HepG2 (cell line): ENCODE results near the gene TOMM20. TPM values are rescaled to one million over a fixed set of nuclear protein-coding genes. Genes with fewer than 3 reads are reported as not detected.

Source experiments
- AGO1 ChIP-seq: fragments of 200-400 bp; formaldehyde crosslinking; IDR thresholded peaks from 2 replicates; pipeline ENCODE4 v1.6.1; 2017; ENCODE audit warnings: mild to moderate bottlenecking, low read depth, low read length, moderate library complexity; ENCODE audit not compliant: poor library complexity, severe bottlenecking
- ELK4 ChIP-seq: sonication (generic); formaldehyde crosslinking; IDR thresholded peaks from 2 replicates; pipeline ENCODE4 v1.9.0; 2021; ENCODE audit warnings: missing genetic modification reagents, borderline replicate concordance
- EZH2 ChIP-seq: conservative IDR thresholded peaks from 2 replicates; pipeline ENCODE4 v1.6.1; 2012; ENCODE audit warnings: mild to moderate bottlenecking, low read depth, low read length, moderate library complexity
- HIC2 ChIP-seq: sonication (generic); formaldehyde crosslinking; IDR thresholded peaks from 2 replicates; pipeline ENCODE4 v1.9.0; 2022; ENCODE audit warnings: low read depth, missing genetic modification reagents
- HMG20A ChIP-seq: IDR thresholded peaks from 2 replicates; pipeline ENCODE4 v1.6.1; 2016; ENCODE audit warnings: borderline replicate concordance
- KDM1A ChIP-seq: IDR thresholded peaks from 2 replicates; pipeline ENCODE4 v1.6.1; 2016; ENCODE audit warnings: missing compliant biosample characterization
- PRMT3 ChIP-seq: sonication (generic); formaldehyde crosslinking; IDR thresholded peaks from 2 replicates; pipeline ENCODE4 v1.8.1; 2022; ENCODE audit warnings: low read depth, mild to moderate bottlenecking, moderate library complexity, missing genetic modification reagents, borderline replicate concordance
- REST ChIP-seq, 2 experiments: IDR thresholded peaks; 2 replicates each; pipeline ENCODE4 v1.6.1; 2011 to 2012; ENCODE audit warnings: low read length in 2 of 2, borderline replicate concordance in 1 of 2, low read depth in 1 of 2, mild to moderate bottlenecking in 1 of 2, moderate library complexity in 1 of 2
- ZBTB3 ChIP-seq: sonication (generic); formaldehyde crosslinking; IDR thresholded peaks from 2 replicates; pipeline ENCODE4 v1.4.0; 2020; ENCODE audit warnings: low read depth, mild to moderate bottlenecking, moderate library complexity, missing genetic modification reagents, borderline replicate concordance
- ZNF10 ChIP-seq: sonication (generic); formaldehyde crosslinking; IDR thresholded peaks from 2 replicates; pipeline ENCODE4 v1.4.0; 2020; ENCODE audit warnings: mild to moderate bottlenecking, low read depth, missing genetic modification reagents, borderline replicate concordance
- ZNF143 ChIP-seq: sonication (generic); formaldehyde crosslinking; IDR thresholded peaks from 2 replicates; pipeline ENCODE4 v1.4.0; 2020; ENCODE audit warnings: missing genetic modification reagents
- ZNF24 ChIP-seq: fragments of 450-650 bp; IDR thresholded peaks from 2 replicates; pipeline ENCODE4 v1.6.1; 2017; ENCODE audit warnings: antibody characterized with exemption, mild to moderate bottlenecking
- ZNF44 ChIP-seq: sonication (generic); formaldehyde crosslinking; IDR thresholded peaks from 2 replicates; pipeline ENCODE4 v1.5.1; 2020; ENCODE audit warnings: mild to moderate bottlenecking, missing genetic modification reagents
- ZNF609 ChIP-seq: sonication (generic); formaldehyde crosslinking; IDR thresholded peaks from 2 replicates; pipeline ENCODE4 v1.4.0; 2020; ENCODE audit warnings: mild to moderate bottlenecking, missing genetic modification reagents, borderline replicate concordance
- ZNF672 ChIP-seq: sonication (generic); formaldehyde crosslinking; IDR thresholded peaks from 2 replicates; pipeline ENCODE4 v1.8.1; 2022; ENCODE audit warnings: missing genetic modification reagents
- ZZZ3 ChIP-seq: sonication (generic); formaldehyde crosslinking; IDR thresholded peaks from 2 replicates; pipeline ENCODE4 v1.4.0; 2020; ENCODE audit warnings: missing genetic modification reagents, mild to moderate bottlenecking, borderline replicate concordance
- polyA plus RNA-seq, 8 experiments: library from polyadenylated mRNA; depleted of rRNA in 3 of 8; stranded (reverse) in 7 of 8; unstranded in 1 of 8; fragments of >200 nt; fragmentation: Illumina TruSeq in 4 of 8; extraction: Trizol in 4 of 8; gene quantifications; 2 replicates each; pipeline versions ENCODE4 v1.2.1 to v1.2.3, GENCODE V29; 2011 to 2016; ENCODE audit warnings: low read depth in 4 of 8, missing spikeins in 1 of 8, mixed read lengths in 1 of 8; ENCODE audit not compliant: insufficient read depth in 1 of 8
- total RNA-seq, 5 experiments: library from RNA; depleted of rRNA; stranded (reverse); fragments of >200 nt; fragmentation: Illumina TruSeq; extraction: Trizol; gene quantifications; 2 replicates each; pipeline ENCODE4 v1.2.3, GENCODE V29; 2016; ENCODE audit warnings: low read depth in 1 of 5

The TOMM20 gene
- total and polyA plus RNA-seq, 2 of the 13 experiments (the other 11 are each of a cell fraction or from before 2014, with no cell fraction given), result 153 to 376 TPM

GRCh38 chr1:235074523-235075047 is 54.1 kb downstream of the TOMM20 start (continued):
- no peak for TF ChIP-seq HIC2
- TF ChIP-seq EZH2, result no peak
- 0 out of 2 replicates have a peak, but pooled peaks have one; percentile 58 for TF ChIP-seq PRMT3 (CRISPR knock-in tag)
- TF ChIP-seq ZNF44 (CRISPR knock-in tag), result no peak
- TF ChIP-seq ELK4 (CRISPR knock-in tag), result no peak
- TF ChIP-seq HMG20A (CRISPR knock-in tag), result no peak; the same call in 1 of the 2 replicates
- no peak for TF ChIP-seq REST (IDR thresholded peaks at IDR 0.05; ENCODE audit: borderline replicate concordance in 1 of 2, low read depth in 1 of 2, low read length in 2 of 2)
- no peak for TF ChIP-seq KDM1A
- TF ChIP-seq ZNF24, result no peak
- TF ChIP-seq ZNF672 (CRISPR knock-in tag), result no peak
- TF ChIP-seq ZNF143 (CRISPR knock-in tag), result no peak
- TF ChIP-seq ZNF609 (CRISPR knock-in tag), result no peak
- TF ChIP-seq ZBTB3 (CRISPR knock-in tag), result no peak
- TF ChIP-seq ZZZ3, result no peak
- no peak for TF ChIP-seq AGO1
- no peak for TF ChIP-seq ZNF10
